Natural killer cell (primary cell): Measurements from ENCODE around the gene SKI. TPM values are rescaled to one million over a fixed set of nuclear protein-coding genes. Genes with fewer than 3 reads are reported as not detected.

ENCODE experiments used
- ATAC-seq, 3 donors: fragments of 150-1000 bp in 2 of 3; fragments of 200-7000 bp in 1 of 3; cut with Tn5 transposase; 1 replicate in 1 of 3; 2 replicates in 2 of 3; pipeline ENCODE4 v1.10.0; 2021; ENCODE audit warnings: mild to moderate bottlenecking in 2 of 3, moderate library complexity in 2 of 3
- DNase-seq, 2 donors: peaks; one replicate each; pipeline versions ENCODE4 v3.0.0 to v3.0.0-alpha.2; 2013 to 2021; ENCODE audit warnings: mixed read lengths in 1 of 2
- H3K27ac ChIP-seq: one replicate; pipeline ENCODE4 v1.5.1; 2013; ENCODE audit warnings: mild to moderate bottlenecking, low read length
- H3K27me3 ChIP-seq: one replicate; pipeline ENCODE4 v1.6.1; 2013; ENCODE audit warnings: low read length; ENCODE audit not compliant: control insufficient read depth, insufficient read depth
- H3K36me3 ChIP-seq: one replicate; pipeline ENCODE4 v1.6.1; 2013; ENCODE audit warnings: low read length; ENCODE audit not compliant: control insufficient read depth, insufficient read depth
- H3K4me1 ChIP-seq: one replicate; pipeline ENCODE4 v1.6.1; 2013; ENCODE audit warnings: low read length; ENCODE audit not compliant: control insufficient read depth, insufficient read depth
- H3K4me3 ChIP-seq: one replicate; pipeline ENCODE4 v1.5.1; 2013; ENCODE audit warnings: low read length
- H3K9me3 ChIP-seq: one replicate; pipeline ENCODE4 v1.6.1; 2013; ENCODE audit warnings: low read length; ENCODE audit not compliant: control insufficient read depth, insufficient read depth
- H3K27ac Mint-ChIP-seq, 2 donors: one replicate each; pipeline ENCODE4 v1.8.0; 2022; ENCODE audit warnings: mild to moderate bottlenecking in 2 of 2, mixed read lengths in 2 of 2, moderate library complexity in 1 of 2
- H3K27me3 Mint-ChIP-seq, 2 donors: one replicate each; pipeline ENCODE4 v1.8.0; 2022; ENCODE audit warnings: low read depth in 2 of 2, mixed read lengths in 2 of 2
- H3K36me3 Mint-ChIP-seq: one replicate; pipeline ENCODE4 v1.8.0; 2022; ENCODE audit warnings: mixed read lengths
- H3K4me1 Mint-ChIP-seq, 2 donors: one replicate each; pipeline ENCODE4 v1.8.0; 2022; ENCODE audit warnings: mixed read lengths in 2 of 2
- H3K4me3 Mint-ChIP-seq: one replicate; pipeline ENCODE4 v1.8.0; 2022; ENCODE audit warnings: mild to moderate bottlenecking, moderate library complexity, mixed read lengths
- H3K9me3 Mint-ChIP-seq, 2 donors: one replicate each; pipeline ENCODE4 v1.8.0; 2022; ENCODE audit warnings: mixed read lengths in 2 of 2
- CTCF ChIP-seq: fragments of 200-600 bp; IDR thresholded peaks from one replicate; pipeline ENCODE4 v1.8.0; 2022; ENCODE audit warnings: antibody characterized with exemption
- WGBS: methylation state at CpG from one replicate; pipeline ENCODE4 v1.1.7; 2013; ENCODE audit warnings: missing lambda C conversion rate; ENCODE audit not compliant: insufficient coverage; 5-methylcytosine and 5-hydroxymethylcytosine counted together
- intact Hi-C: fragments of 100-400 bp; cut with micrococcal nuclease; formaldehyde crosslinking; loops from one replicate; pipeline ENCODE4 v1.14.2; 2022
- total RNA-seq, 4 donors: library from RNA; stranded (reverse); fragments of 120-200 nt in 1 of 4; gene quantifications; one replicate each; pipeline versions ENCODE4 v1.2.3 to v1.2.4, GENCODE V29; 2013 to 2022

Gene SKI
- total RNA-seq, 3 donors from 2014 or later (not counting 1 experiment from before 2014, with no cell fraction given), result 96.9 to 145 (median 140) TPM

GRCh38 chr1:2182376-2182775 is 45.7 kb upstream of the SKI start:
- WGBS, result 96% methylated on average over 13 of the region's 13 CpGs
- intact Hi-C loops, result no loop called here
- Histone ChIP-seq H3K27ac (no peak overlapping the region), H3K9me3 (no peaks in the 10 kb centered on the region), H3K36me3 (peaks cover 2% of the 10 kb centered on the region), H3K4me1 (no peaks in the 10 kb centered on the region), H3K4me3 (no peak overlapping the region), H3K27me3 (no peaks in the 10 kb centered on the region)
- no peak for DNase-seq
- H3K36me3 Mint-ChIP-seq, result no peaks in the 10 kb centered on the region
- TF ChIP-seq CTCF, result no peak
- H3K27me3 Mint-ChIP-seq, result no peaks in the 10 kb centered on the region
- no peak overlapping the region for H3K4me3 Mint-ChIP-seq
- no peak for ATAC-seq
- no peak overlapping the region for H3K27ac Mint-ChIP-seq
- H3K4me1 Mint-ChIP-seq, result peaks cover 0 to 3% of the 10 kb centered on the region in 2 donors
- no peaks in the 10 kb centered on the region for H3K9me3 Mint-ChIP-seq

GRCh38 chr1:2183937-2184334 is 44.2 kb upstream of the SKI start:
- DNase-seq, result no peak
- Histone ChIP-seq H3K27ac (no peak overlapping the region), H3K9me3 (no peaks in the 10 kb centered on the region), H3K4me3 (no peak overlapping the region), H3K4me1 (peaks cover 2% of the 10 kb centered on the region), H3K36me3 (no peaks in the 10 kb centered on the region), H3K27me3 (no peaks in the 10 kb centered on the region)
- no peak for TF ChIP-seq CTCF
- no peaks in the 10 kb centered on the region for H3K9me3 Mint-ChIP-seq
- intact Hi-C loops, result no loop called here
- H3K27me3 Mint-ChIP-seq, result no peaks in the 10 kb centered on the region
- H3K4me1 Mint-ChIP-seq, result no peaks in the 10 kb centered on the region
- 95% methylated on average over 15 of the region's 15 CpGs for WGBS
- H3K27ac Mint-ChIP-seq, result no peak overlapping the region
- no peak for ATAC-seq
- no peak overlapping the region for H3K4me3 Mint-ChIP-seq
- H3K36me3 Mint-ChIP-seq, result no peaks in the 10 kb centered on the region

- H3K27ac ChIP-seq, result no peak overlapping the region
- no peak for ATAC-seq
- no peak for TF ChIP-seq CTCF
- WGBS, result 98% methylated on average over 18 of the region's 18 CpGs
- H3K27ac Mint-ChIP-seq, result no peak overlapping the region
- intact Hi-C loops, result no loop called here
- H3K27me3 ChIP-seq, result no peaks in the 10 kb centered on the region
- H3K4me1 Mint-ChIP-seq, result peaks cover 0 to under 1% of the 10 kb centered on the region in 2 donors
- DNase-seq, result no peak
- H3K4me1 ChIP-seq, result peaks cover 6% of the 10 kb centered on the region
- no peaks in the 10 kb centered on the region for H3K27me3 Mint-ChIP-seq
- no peaks in the 10 kb centered on the region for H3K9me3 Mint-ChIP-seq
- H3K36me3 Mint-ChIP-seq, result no peaks in the 10 kb centered on the region
- no peak overlapping the region for H3K4me3 ChIP-seq
- H3K36me3 ChIP-seq, result no peaks in the 10 kb centered on the region
- no peaks in the 10 kb centered on the region for H3K9me3 ChIP-seq
- no peak overlapping the region for H3K4me3 Mint-ChIP-seq
Observed at GRCh38 chr1:2184531-2184930, 43.6 kb upstream of the SKI start.

- H3K27me3 Mint-ChIP-seq, result no peaks in the 10 kb centered on the region
- peaks cover 10% of the 10 kb centered on the region for H3K4me1 ChIP-seq
- ATAC-seq (no peak), DNase-seq (no peak)
- no peaks in the 10 kb centered on the region for H3K9me3 ChIP-seq
- WGBS, result 96% methylated on average over 33 of the region's 33 CpGs
- no peak overlapping the region for H3K27ac ChIP-seq
- H3K27ac Mint-ChIP-seq, result no peak overlapping the region
- H3K9me3 Mint-ChIP-seq, result no peaks in the 10 kb centered on the region
- no peaks in the 10 kb centered on the region for H3K36me3 Mint-ChIP-seq
- TF ChIP-seq CTCF, result no peak
- peaks cover 0 to 5% of the 10 kb centered on the region in 2 donors for H3K4me1 Mint-ChIP-seq
- intact Hi-C loops, result no loop called here
- no peaks in the 10 kb centered on the region for H3K36me3 ChIP-seq
- H3K27me3 ChIP-seq, result no peaks in the 10 kb centered on the region
- H3K4me3 Mint-ChIP-seq, result no peak overlapping the region
- no peak overlapping the region for H3K4me3 ChIP-seq
Observed at GRCh38 chr1:2184934-2185333, 43.2 kb upstream of the SKI start.
